Calu3 (cell line): ENCODE measurements around the gene S100G. TPM values are rescaled to one million over a fixed set of nuclear protein-coding genes. Genes with fewer than 3 reads are reported as not detected.

Experiments
- BruUV-seq: library from RNA; stranded (reverse); fragments of 400-500 nt; replicated peaks from 2 replicates; lab custom pipeline; 2021; lab: Mats Ljungman, UMichigan
- CTCF ChIA-PET: fragments of 300-600 bp; sonication (Branson Sonifier 250); formaldehyde crosslinking; loops from one replicate; lab custom pipeline; 2022; ENCODE audit warnings: antibody characterized with exemption; lab: Charles Lee
- DNase-seq: peaks from one replicate; pipeline ENCODE4 v3.0.0; 2022
- H3K27ac Mint-ChIP-seq: one replicate; pipeline ENCODE4 v1.8.0; 2022; ENCODE audit warnings: mixed read lengths; ENCODE audit not compliant: unreplicated experiment
- H3K27me3 Mint-ChIP-seq: one replicate; pipeline ENCODE4 v1.8.0; 2022; ENCODE audit warnings: mixed read lengths; ENCODE audit not compliant: unreplicated experiment
- H3K36me3 Mint-ChIP-seq: one replicate; pipeline ENCODE4 v1.8.0; 2022; ENCODE audit warnings: mild to moderate bottlenecking, moderate library complexity, mixed read lengths; ENCODE audit not compliant: insufficient read depth, unreplicated experiment
- H3K4me1 Mint-ChIP-seq: one replicate; pipeline ENCODE4 v1.8.0; 2022; ENCODE audit warnings: mild to moderate bottlenecking, low read depth, mixed read lengths; ENCODE audit not compliant: unreplicated experiment
- H3K4me3 Mint-ChIP-seq: one replicate; pipeline ENCODE4 v1.8.0; 2022; ENCODE audit warnings: mild to moderate bottlenecking, low read depth, moderate library complexity, mixed read lengths; ENCODE audit not compliant: unreplicated experiment
- H3K9me3 Mint-ChIP-seq: one replicate; pipeline ENCODE4 v1.8.0; 2022; ENCODE audit warnings: low read depth, mixed read lengths; ENCODE audit not compliant: unreplicated experiment
- intact Hi-C: fragments of 100-400 bp; cut with micrococcal nuclease; formaldehyde crosslinking; loops from one replicate; pipeline ENCODE4 v1.10.0; 2022; ENCODE audit not compliant: unreplicated experiment
- total RNA-seq: library from RNA; stranded (reverse); gene quantifications from 2 replicates; pipeline ENCODE4 v1.2.3, GENCODE V29; 2022
- TF ChIP-seq, protein P1 (sequence below): fragments of 200-600 bp; IDR thresholded peaks from one replicate; pipeline ENCODE4 v1.8.0; 2022; ENCODE audit warnings: antibody characterized with exemption; ENCODE audit not compliant: unreplicated experiment

S100G gene
- total RNA-seq, 1 experiment from 2014 or later: not detected

DNA sequence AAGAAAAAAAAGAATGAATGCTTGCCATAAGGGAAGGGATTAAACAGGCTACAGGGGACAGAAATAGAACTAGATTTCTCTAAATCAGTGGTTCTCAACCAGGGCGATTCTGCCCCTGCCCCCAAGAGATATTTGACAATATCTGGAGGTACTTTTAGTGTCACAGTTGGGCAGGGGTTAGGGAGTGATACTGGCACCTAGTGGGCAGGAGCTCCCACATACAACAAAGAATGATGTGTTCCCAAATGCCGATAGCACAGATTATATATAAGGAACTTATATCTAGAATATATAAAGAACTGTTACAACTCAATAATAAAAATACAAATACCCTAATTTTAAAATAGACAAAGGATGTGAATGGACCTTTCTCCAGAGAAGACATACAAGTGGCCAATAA is 14.7 kb downstream of the S100G start:
- H3K36me3 Mint-ChIP-seq: peaks cover 16% of the 10 kb centered on the region
- peaks cover 2% of the 10 kb centered on the region for H3K4me1 Mint-ChIP-seq
- BruUV-seq: no TSS peak
- DNase-seq: no peak
- CTCF ChIA-PET: interaction anchor here (0.5 to 1.0 kb wide), 2 partner anchors 228 to 904 kb away, joined by 3 read pairs; no protein-coding TSS in a partner anchor
- H3K27me3 Mint-ChIP-seq: no peaks in the 10 kb centered on the region
- H3K4me3 Mint-ChIP-seq: no peak overlapping the region
- H3K27ac Mint-ChIP-seq: no peak overlapping the region
- TF ChIP-seq, protein P1, sequence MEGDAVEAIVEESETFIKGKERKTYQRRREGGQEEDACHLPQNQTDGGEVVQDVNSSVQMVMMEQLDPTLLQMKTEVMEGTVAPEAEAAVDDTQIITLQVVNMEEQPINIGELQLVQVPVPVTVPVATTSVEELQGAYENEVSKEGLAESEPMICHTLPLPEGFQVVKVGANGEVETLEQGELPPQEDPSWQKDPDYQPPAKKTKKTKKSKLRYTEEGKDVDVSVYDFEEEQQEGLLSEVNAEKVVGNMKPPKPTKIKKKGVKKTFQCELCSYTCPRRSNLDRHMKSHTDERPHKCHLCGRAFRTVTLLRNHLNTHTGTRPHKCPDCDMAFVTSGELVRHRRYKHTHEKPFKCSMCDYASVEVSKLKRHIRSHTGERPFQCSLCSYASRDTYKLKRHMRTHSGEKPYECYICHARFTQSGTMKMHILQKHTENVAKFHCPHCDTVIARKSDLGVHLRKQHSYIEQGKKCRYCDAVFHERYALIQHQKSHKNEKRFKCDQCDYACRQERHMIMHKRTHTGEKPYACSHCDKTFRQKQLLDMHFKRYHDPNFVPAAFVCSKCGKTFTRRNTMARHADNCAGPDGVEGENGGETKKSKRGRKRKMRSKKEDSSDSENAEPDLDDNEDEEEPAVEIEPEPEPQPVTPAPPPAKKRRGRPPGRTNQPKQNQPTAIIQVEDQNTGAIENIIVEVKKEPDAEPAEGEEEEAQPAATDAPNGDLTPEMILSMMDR: no peak
- no peaks in the 10 kb centered on the region for H3K9me3 Mint-ChIP-seq
- intact Hi-C loops: no loop called here

DNA sequence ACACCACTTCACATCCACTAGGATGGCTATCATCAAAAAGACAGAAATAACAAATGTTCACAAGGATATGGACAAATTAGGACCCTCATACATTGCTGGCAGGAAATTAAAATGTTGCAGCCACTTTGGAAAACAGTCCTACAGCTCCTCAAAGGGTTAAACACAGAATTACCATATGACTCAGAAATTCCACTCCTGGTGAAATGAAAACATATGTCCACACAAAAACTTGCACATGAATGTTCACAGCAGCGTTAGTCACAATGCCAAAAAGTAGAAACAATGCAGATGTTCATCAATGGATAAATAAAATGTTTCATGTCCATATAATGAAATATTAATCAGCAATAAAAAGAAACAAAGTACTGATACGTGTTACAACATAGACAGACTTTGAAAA is 15.1 kb downstream of the S100G start:
- Mint-ChIP-seq H3K27ac (no peak overlapping the region), H3K9me3 (no peaks in the 10 kb centered on the region), H3K4me3 (no peak overlapping the region), H3K4me1 (no peaks in the 10 kb centered on the region), H3K36me3 (peaks cover 16% of the 10 kb centered on the region), H3K27me3 (no peaks in the 10 kb centered on the region)
- CTCF ChIA-PET: interaction anchor here (0.5 to 1.0 kb wide), 2 partner anchors 228 to 905 kb away, joined by 3 read pairs; no protein-coding TSS in a partner anchor
- intact Hi-C loops: no loop called here
- no TSS peak for BruUV-seq
- no peak for DNase-seq
- TF ChIP-seq, protein P1: no peak

DNA sequence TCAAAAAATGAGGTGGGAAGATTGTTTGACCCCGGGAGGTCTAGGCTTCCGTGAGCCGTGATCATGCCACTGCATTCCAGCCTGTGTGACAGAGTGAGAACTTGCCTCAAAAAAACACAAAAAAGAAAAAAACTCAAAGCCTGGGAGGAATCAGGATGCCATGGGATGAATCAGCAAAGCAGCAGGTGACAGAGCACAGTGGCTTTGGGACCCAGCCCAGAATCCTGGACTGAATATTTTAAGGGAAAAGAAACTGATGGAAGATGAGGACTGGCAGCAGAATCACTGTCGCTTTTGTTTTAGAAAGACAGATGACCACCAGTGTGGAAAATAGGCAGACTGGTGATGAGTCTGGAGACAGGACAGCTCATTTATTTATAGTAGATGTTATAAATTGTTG is 16.6 kb downstream of the S100G start:
- Mint-ChIP-seq H3K4me3 (no peak overlapping the region), H3K36me3 (peaks cover 16% of the 10 kb centered on the region), H3K4me1 (no peaks in the 10 kb centered on the region), H3K27me3 (no peaks in the 10 kb centered on the region), H3K27ac (no peak overlapping the region), H3K9me3 (no peaks in the 10 kb centered on the region)
- BruUV-seq: no TSS peak
- TF ChIP-seq, protein P1: no peak
- CTCF ChIA-PET: no interaction called here
- intact Hi-C loops: no loop called here
- DNase-seq: no peak

DNA sequence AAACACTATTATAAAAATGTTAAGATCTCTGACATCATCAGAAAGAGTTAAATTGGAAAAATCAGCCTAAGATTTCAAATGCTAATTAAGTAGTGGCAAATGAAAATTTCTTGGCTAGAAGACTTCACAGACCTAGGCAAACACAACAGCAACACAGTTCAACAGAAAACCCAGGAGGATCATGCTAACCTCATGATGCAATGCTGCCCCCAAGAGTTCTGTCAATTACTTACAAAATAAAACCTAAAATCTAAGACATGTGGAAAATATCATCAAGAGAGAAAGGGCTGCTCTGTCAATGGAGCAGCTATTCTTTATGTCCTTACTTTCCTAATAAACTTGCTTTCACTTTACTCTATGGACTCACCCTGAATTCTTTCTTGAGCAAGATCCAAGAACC is 21.0 kb downstream of the S100G start:
- H3K4me3 Mint-ChIP-seq: no peak overlapping the region
- H3K4me1 Mint-ChIP-seq: no peaks in the 10 kb centered on the region
- no peaks in the 10 kb centered on the region for H3K27me3 Mint-ChIP-seq
- no TSS peak for BruUV-seq
- peak; percentile 5 for DNase-seq
- TF ChIP-seq, protein P1: no peak
- H3K36me3 Mint-ChIP-seq: peaks cover 11% of the 10 kb centered on the region
- no peak overlapping the region for H3K27ac Mint-ChIP-seq
- no peaks in the 10 kb centered on the region for H3K9me3 Mint-ChIP-seq
- CTCF ChIA-PET: interaction anchor here (2.0 kb wide), 1 partner anchor 226 kb away, joined by 5 read pairs; no protein-coding TSS in a partner anchor
- intact Hi-C loops: loop anchor here (1.0 to 5.0 kb wide), 2 partner anchors 235 to 739 kb away; no protein-coding TSS in a partner anchor
